ENCODE data around the gene TBC1D1. TPM values are rescaled to one million over a fixed set of nuclear protein-coding genes. Genes with fewer than 3 reads are reported as not detected.

TBC1D1 gene
- total and polyA plus RNA-seq, 5 donors from 2014 or later: 12.3 to 48.2 (median 19.4) TPM

GRCh38 chr4:38160487-38161207, 269.8 kb downstream of the TBC1D1 start:
- Mint-ChIP-seq H3K4me3 (peak overlapping the region in 1 of 4 donors; percentile 16), H3K27ac (peak overlapping the region in 2 of 3 donors; percentile 70 to 89), H3K27me3 (no peaks in the 10 kb centered on the region), H3K36me3 (no peaks in the 10 kb centered on the region), H3K9me3 (peaks cover 0 to 8% (median 2%) of the 10 kb centered on the region in 7 donors), H3K4me1 (peaks cover 20 to 52% (median 32%) of the 10 kb centered on the region in 4 donors)
- Histone ChIP-seq H3K27me3 (ENCODE audit: control insufficient read depth, insufficient read depth, low read length) (no peaks in the 10 kb centered on the region), H3K4me3 (ENCODE audit: low read depth, low read length) (no peak overlapping the region), H3K36me3 (ENCODE audit: control insufficient read depth, insufficient read depth, low read length) (no peaks in the 10 kb centered on the region), H3K4me1 (ENCODE audit: control insufficient read depth, insufficient read depth, low read length, poor library complexity, severe bottlenecking) (peaks cover 25% of the 10 kb centered on the region), H3K27ac (ENCODE audit: insufficient read depth, low read length, poor library complexity, severe bottlenecking) (peak overlapping the region; percentile 75), H3K9me3 (ENCODE audit: control insufficient read depth in 2 of 2, low read length in 2 of 2) (no peaks in the 10 kb centered on the region)
- ATAC-seq (ENCODE audit: low read depth in 2 of 2) (peak; percentile 73 to 78), DNase-seq (peak; percentile 52 to 86 (median 78))

GRCh38 chr4:38161208-38162113, 270.6 kb downstream of the TBC1D1 start:
- peak overlapping the region; percentile 75 for H3K27ac ChIP-seq (ENCODE audit: insufficient read depth, low read length, poor library complexity, severe bottlenecking)
- no peaks in the 10 kb centered on the region for H3K27me3 ChIP-seq (ENCODE audit: control insufficient read depth, insufficient read depth, low read length)
- no peak for DNase-seq
- H3K9me3 Mint-ChIP-seq: peaks cover 0 to 6% (median 2%) of the 10 kb centered on the region in 7 donors
- H3K27me3 Mint-ChIP-seq: no peaks in the 10 kb centered on the region
- peak overlapping the region in 2 of 4 donors; percentile 16 to 23 for H3K4me3 Mint-ChIP-seq
- H3K4me3 ChIP-seq (ENCODE audit: low read depth, low read length): peak overlapping the region; percentile 13
- H3K4me1 ChIP-seq (ENCODE audit: control insufficient read depth, insufficient read depth, low read length, poor library complexity, severe bottlenecking): peaks cover 16% of the 10 kb centered on the region
- ATAC-seq (ENCODE audit: low read depth in 2 of 2): peak; percentile 19 to 32
- peak overlapping the region in 2 of 3 donors; percentile 70 to 89 for H3K27ac Mint-ChIP-seq
- H3K4me1 Mint-ChIP-seq: peaks cover 13 to 43% (median 27%) of the 10 kb centered on the region in 4 donors
- no peaks in the 10 kb centered on the region for H3K36me3 Mint-ChIP-seq
- no peaks in the 10 kb centered on the region for H3K36me3 ChIP-seq (ENCODE audit: control insufficient read depth, insufficient read depth, low read length)
- H3K9me3 ChIP-seq (ENCODE audit: control insufficient read depth in 2 of 2, low read length in 2 of 2): no peaks in the 10 kb centered on the region

GRCh38 chr4:38162240-38162784, 271.4 kb downstream of the TBC1D1 start:
- DNase-seq (no peak), ATAC-seq (ENCODE audit: low read depth in 2 of 2) (no peak)
- Mint-ChIP-seq H3K9me3 (peaks cover 0 to 6% (median 2%) of the 10 kb centered on the region in 7 donors), H3K36me3 (no peaks in the 10 kb centered on the region), H3K27me3 (no peaks in the 10 kb centered on the region), H3K4me3 (no peak overlapping the region), H3K27ac (peak overlapping the region; percentile 18 to 70 (median 66)), H3K4me1 (peaks cover 17 to 44% (median 31%) of the 10 kb centered on the region in 4 donors)
- Histone ChIP-seq H3K4me3 (ENCODE audit: low read depth, low read length) (no peak overlapping the region), H3K4me1 (ENCODE audit: control insufficient read depth, insufficient read depth, low read length, poor library complexity, severe bottlenecking) (peaks cover 15% of the 10 kb centered on the region), H3K27ac (ENCODE audit: insufficient read depth, low read length, poor library complexity, severe bottlenecking) (no peak overlapping the region), H3K27me3 (ENCODE audit: control insufficient read depth, insufficient read depth, low read length) (no peaks in the 10 kb centered on the region), H3K9me3 (ENCODE audit: control insufficient read depth in 2 of 2, low read length in 2 of 2) (no peaks in the 10 kb centered on the region), H3K36me3 (ENCODE audit: control insufficient read depth, insufficient read depth, low read length) (no peaks in the 10 kb centered on the region)

GRCh38 chr4:38163216-38164006, 272.5 kb downstream of the TBC1D1 start:
- peaks cover 17 to 38% (median 31%) of the 10 kb centered on the region in 4 donors for H3K4me1 Mint-ChIP-seq

GRCh38 chr4:38164346-38164745, 273.5 kb downstream of the TBC1D1 start:
- Histone ChIP-seq H3K4me1 (ENCODE audit: control insufficient read depth, insufficient read depth, low read length, poor library complexity, severe bottlenecking) (peaks cover 15% of the 10 kb centered on the region), H3K27me3 (ENCODE audit: control insufficient read depth, insufficient read depth, low read length) (no peaks in the 10 kb centered on the region), H3K27ac (ENCODE audit: insufficient read depth, low read length, poor library complexity, severe bottlenecking) (no peak overlapping the region), H3K36me3 (ENCODE audit: control insufficient read depth, insufficient read depth, low read length) (no peaks in the 10 kb centered on the region), H3K4me3 (ENCODE audit: low read depth, low read length) (no peak overlapping the region), H3K9me3 (ENCODE audit: control insufficient read depth in 2 of 2, low read length in 2 of 2) (no peaks in the 10 kb centered on the region)
- ATAC-seq (ENCODE audit: low read depth in 2 of 2): no peak
- H3K4me1 Mint-ChIP-seq: peaks cover 17 to 34% (median 30%) of the 10 kb centered on the region in 4 donors
- peaks cover 0 to 6% (median 2%) of the 10 kb centered on the region in 7 donors for H3K9me3 Mint-ChIP-seq
- no peak overlapping the region for H3K4me3 Mint-ChIP-seq
- peak overlapping the region in 2 of 3 donors; percentile 23 to 88 for H3K27ac Mint-ChIP-seq
- no peaks in the 10 kb centered on the region for H3K36me3 Mint-ChIP-seq
- no peak for DNase-seq
- no peaks in the 10 kb centered on the region for H3K27me3 Mint-ChIP-seq

More at GRCh38 chr4:38163216-38164006, 272.5 kb downstream of the TBC1D1 start:
- no peaks in the 10 kb centered on the region for H3K36me3 Mint-ChIP-seq
- H3K4me3 Mint-ChIP-seq: no peak overlapping the region
- Histone ChIP-seq H3K27me3 (ENCODE audit: control insufficient read depth, insufficient read depth, low read length) (no peaks in the 10 kb centered on the region), H3K4me3 (ENCODE audit: low read depth, low read length) (no peak overlapping the region), H3K4me1 (ENCODE audit: control insufficient read depth, insufficient read depth, low read length, poor library complexity, severe bottlenecking) (peaks cover 15% of the 10 kb centered on the region), H3K9me3 (ENCODE audit: control insufficient read depth in 2 of 2, low read length in 2 of 2) (no peaks in the 10 kb centered on the region), H3K36me3 (ENCODE audit: control insufficient read depth, insufficient read depth, low read length) (no peaks in the 10 kb centered on the region), H3K27ac (ENCODE audit: insufficient read depth, low read length, poor library complexity, severe bottlenecking) (no peak overlapping the region)
- H3K27me3 Mint-ChIP-seq: no peaks in the 10 kb centered on the region
- ATAC-seq (ENCODE audit: low read depth in 2 of 2): peak; percentile 58 to 75
- peak overlapping the region in 2 of 3 donors; percentile 23 to 88 for H3K27ac Mint-ChIP-seq
- H3K9me3 Mint-ChIP-seq: peaks cover 0 to 6% (median 2%) of the 10 kb centered on the region in 7 donors
- peak in 1 of 3 donors; percentile 73 for DNase-seq

- ATAC-seq (ENCODE audit: low read depth in 2 of 2) (no peak), DNase-seq (peak in 1 of 3 donors; percentile 26)
These were observed 275.2 kb downstream of the TBC1D1 start for GRCh38 chr4:38166082-38166481.

GRCh38 chr4:38166768-38167167, 275.9 kb downstream of the TBC1D1 start:
- Mint-ChIP-seq H3K27ac (peak overlapping the region in 2 of 3 donors; percentile 56 to 92), H3K36me3 (no peaks in the 10 kb centered on the region), H3K27me3 (peaks cover 4% of the 10 kb centered on the region), H3K9me3 (peaks cover 0 to 6% (median 1%) of the 10 kb centered on the region in 7 donors), H3K4me1 (peaks cover 6 to 13% (median 11%) of the 10 kb centered on the region in 4 donors), H3K4me3 (no peak overlapping the region)
- H3K4me3 ChIP-seq (ENCODE audit: low read depth, low read length): no peak overlapping the region
- peaks cover 1% of the 10 kb centered on the region for H3K4me1 ChIP-seq (ENCODE audit: control insufficient read depth, insufficient read depth, low read length, poor library complexity, severe bottlenecking)
- ATAC-seq (ENCODE audit: low read depth in 2 of 2) (no peak), DNase-seq (no peak)
- H3K36me3 ChIP-seq (ENCODE audit: control insufficient read depth, insufficient read depth, low read length): no peaks in the 10 kb centered on the region
- no peaks in the 10 kb centered on the region for H3K9me3 ChIP-seq (ENCODE audit: control insufficient read depth in 2 of 2, low read length in 2 of 2)
- H3K27me3 ChIP-seq (ENCODE audit: control insufficient read depth, insufficient read depth, low read length): peaks cover 2% of the 10 kb centered on the region
- no peak overlapping the region for H3K27ac ChIP-seq (ENCODE audit: insufficient read depth, low read length, poor library complexity, severe bottlenecking)

More at GRCh38 chr4:38166082-38166481, 275.2 kb downstream of the TBC1D1 start:
- Histone ChIP-seq H3K9me3 (ENCODE audit: control insufficient read depth in 2 of 2, low read length in 2 of 2) (no peaks in the 10 kb centered on the region), H3K4me3 (ENCODE audit: low read depth, low read length) (no peak overlapping the region), H3K27ac (ENCODE audit: insufficient read depth, low read length, poor library complexity, severe bottlenecking) (no peak overlapping the region), H3K27me3 (ENCODE audit: control insufficient read depth, insufficient read depth, low read length) (no peaks in the 10 kb centered on the region), H3K4me1 (ENCODE audit: control insufficient read depth, insufficient read depth, low read length, poor library complexity, severe bottlenecking) (peaks cover 6% of the 10 kb centered on the region), H3K36me3 (ENCODE audit: control insufficient read depth, insufficient read depth, low read length) (no peaks in the 10 kb centered on the region)
- Mint-ChIP-seq H3K27ac (peak overlapping the region in 1 of 3 donors; percentile 21), H3K9me3 (peaks cover 0 to 6% (median 1%) of the 10 kb centered on the region in 7 donors), H3K4me1 (peaks cover 12 to 20% (median 18%) of the 10 kb centered on the region in 4 donors), H3K36me3 (no peaks in the 10 kb centered on the region), H3K27me3 (peaks cover 3% of the 10 kb centered on the region), H3K4me3 (no peak overlapping the region)
